NB4 (cell line): ENCODE results near the gene MAP3K2.

Source experiments
- DNase-seq: peaks from one replicate; pipeline ENCODE4 v3.0.0; 2010; ENCODE audit warnings: low read depth
- H3K4me3 ChIP-seq: one replicate; pipeline ENCODE4 v1.5.1; 2011; ENCODE audit warnings: mild to moderate bottlenecking, low read depth, low read length, moderate library complexity
- MYC ChIP-seq: IDR thresholded peaks from 2 replicates; pipeline ENCODE4 v1.6.1; 2011; ENCODE audit warnings: low read depth, low read length
- POLR2A ChIP-seq: IDR thresholded peaks from 2 replicates; pipeline ENCODE4 v1.6.1; 2011; ENCODE audit warnings: mild to moderate bottlenecking; ENCODE audit not compliant: insufficient read length; ENCODE audit errors: extremely low read depth
- TF ChIP-seq, protein P1 (sequence below): IDR thresholded peaks from 2 replicates; pipeline ENCODE4 v1.6.1; 2011; ENCODE audit warnings: low read depth, low read length
- TF ChIP-seq, protein P2 (sequence below): IDR thresholded peaks from one replicate; pipeline ENCODE4 v1.5.1; 2012; ENCODE audit warnings: low read depth, low read length

Gene MAP3K2

DNA sequence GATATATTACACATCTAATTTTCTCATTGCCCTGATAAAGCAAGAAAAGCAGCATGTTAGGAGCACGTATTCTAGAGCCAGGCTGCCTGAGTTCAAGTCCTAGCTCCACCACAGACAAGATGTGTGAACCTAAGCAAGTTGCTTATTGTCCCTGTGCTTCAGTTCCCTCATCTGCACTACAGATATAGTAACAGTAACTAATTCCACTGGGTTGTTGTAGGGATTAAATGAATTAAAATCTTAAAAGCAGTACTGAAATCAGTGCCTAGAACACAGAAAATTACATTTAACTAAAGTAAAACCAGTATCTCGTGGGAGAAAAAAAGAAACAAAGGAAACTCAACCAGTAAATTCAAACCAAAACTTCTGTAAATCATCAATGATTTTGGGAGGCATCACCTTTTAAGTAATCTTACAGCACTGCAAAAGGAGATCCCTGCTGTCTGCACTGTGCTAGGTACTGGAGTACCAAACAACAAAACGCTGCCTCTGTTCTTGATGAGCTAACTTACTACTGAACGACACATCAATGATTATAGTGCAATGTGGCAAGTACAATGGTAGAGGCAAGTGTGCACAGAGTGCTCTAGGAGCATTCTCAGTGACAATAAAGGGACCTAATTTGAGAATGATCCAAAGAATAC lies 7.9 kb downstream of the MAP3K2 start:
- no peak for DNase-seq
- H3K4me3 ChIP-seq: no peak overlapping the region
- TF ChIP-seq, protein P1, sequence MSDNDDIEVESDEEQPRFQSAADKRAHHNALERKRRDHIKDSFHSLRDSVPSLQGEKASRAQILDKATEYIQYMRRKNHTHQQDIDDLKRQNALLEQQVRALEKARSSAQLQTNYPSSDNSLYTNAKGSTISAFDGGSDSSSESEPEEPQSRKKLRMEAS: no peak
- no peak for TF ChIP-seq MYC
- no peak for TF ChIP-seq POLR2A
- TF ChIP-seq, protein P2, sequence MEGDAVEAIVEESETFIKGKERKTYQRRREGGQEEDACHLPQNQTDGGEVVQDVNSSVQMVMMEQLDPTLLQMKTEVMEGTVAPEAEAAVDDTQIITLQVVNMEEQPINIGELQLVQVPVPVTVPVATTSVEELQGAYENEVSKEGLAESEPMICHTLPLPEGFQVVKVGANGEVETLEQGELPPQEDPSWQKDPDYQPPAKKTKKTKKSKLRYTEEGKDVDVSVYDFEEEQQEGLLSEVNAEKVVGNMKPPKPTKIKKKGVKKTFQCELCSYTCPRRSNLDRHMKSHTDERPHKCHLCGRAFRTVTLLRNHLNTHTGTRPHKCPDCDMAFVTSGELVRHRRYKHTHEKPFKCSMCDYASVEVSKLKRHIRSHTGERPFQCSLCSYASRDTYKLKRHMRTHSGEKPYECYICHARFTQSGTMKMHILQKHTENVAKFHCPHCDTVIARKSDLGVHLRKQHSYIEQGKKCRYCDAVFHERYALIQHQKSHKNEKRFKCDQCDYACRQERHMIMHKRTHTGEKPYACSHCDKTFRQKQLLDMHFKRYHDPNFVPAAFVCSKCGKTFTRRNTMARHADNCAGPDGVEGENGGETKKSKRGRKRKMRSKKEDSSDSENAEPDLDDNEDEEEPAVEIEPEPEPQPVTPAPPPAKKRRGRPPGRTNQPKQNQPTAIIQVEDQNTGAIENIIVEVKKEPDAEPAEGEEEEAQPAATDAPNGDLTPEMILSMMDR: no peak

DNA sequence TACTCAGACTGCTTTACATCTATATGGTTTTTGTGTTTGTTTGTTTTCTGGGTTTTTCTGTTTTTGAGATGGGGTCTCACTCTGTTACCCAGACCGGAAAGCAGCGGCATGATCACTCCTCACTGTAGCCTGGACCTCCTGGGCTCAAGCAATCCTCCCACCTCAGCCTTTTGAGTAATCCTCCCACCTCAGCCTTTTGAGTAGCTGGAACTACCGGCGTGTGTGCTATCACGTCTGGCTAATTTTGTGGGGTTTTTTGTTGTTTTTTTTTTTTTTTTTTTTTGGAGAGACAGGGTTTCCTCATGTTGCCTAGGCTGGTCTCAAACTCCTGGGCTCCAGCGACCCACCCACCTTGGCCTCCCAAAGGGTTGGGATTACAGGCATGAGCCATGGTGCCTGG lies 9.1 kb downstream of the MAP3K2 start:
- TF ChIP-seq POLR2A: no peak
- no peak for TF ChIP-seq MYC
- TF ChIP-seq, protein P2: no peak
- TF ChIP-seq, protein P1: no peak
- no peak for DNase-seq
- H3K4me3 ChIP-seq: no peak overlapping the region

DNA sequence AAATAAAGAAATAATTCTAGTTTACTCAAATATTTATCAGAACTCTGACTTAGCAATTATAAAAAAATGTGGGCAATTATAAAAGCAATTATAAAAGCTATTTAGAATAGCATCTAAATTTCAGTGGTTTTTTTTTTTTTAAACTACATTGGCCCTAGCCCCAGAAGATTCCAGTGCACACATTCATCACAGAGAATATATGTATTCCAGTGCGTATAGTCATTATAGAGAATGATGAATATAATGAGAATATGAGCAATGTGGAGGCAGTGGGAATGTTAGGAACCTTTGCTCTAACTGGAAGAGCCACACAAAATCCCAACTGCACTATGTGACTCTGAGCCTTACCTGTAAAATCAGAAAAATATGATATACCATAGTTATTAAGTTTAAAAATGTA lies 10.5 kb downstream of the MAP3K2 start:
- TF ChIP-seq POLR2A (no peak), MYC (no peak)
- TF ChIP-seq, protein P1: no peak
- TF ChIP-seq, protein P2: no peak
- DNase-seq: no peak
- no peak overlapping the region for H3K4me3 ChIP-seq

DNA sequence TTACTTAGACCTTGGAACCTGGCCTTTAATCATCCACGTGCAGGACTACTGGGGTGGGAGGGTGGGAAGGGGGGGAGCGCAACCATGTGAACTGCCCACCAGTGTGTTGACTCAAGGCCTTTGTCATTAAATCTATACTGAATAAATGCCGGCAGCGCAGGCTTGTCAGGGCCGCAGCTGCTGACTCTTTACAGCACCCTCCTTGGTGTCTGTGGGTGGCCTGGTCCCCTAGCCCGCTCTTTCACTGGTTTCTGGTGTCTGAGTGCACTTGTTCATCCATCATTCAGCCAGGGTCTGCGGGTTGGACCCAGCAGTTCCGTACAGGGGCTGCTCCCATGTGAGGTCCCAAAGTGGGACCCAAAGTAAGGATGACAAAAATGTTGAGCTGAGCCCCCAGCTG lies 11.5 kb downstream of the MAP3K2 start:
- TF ChIP-seq, protein P1: no peak
- TF ChIP-seq, protein P2: no peak
- no peak for TF ChIP-seq MYC
- no peak for TF ChIP-seq POLR2A
- no peak for DNase-seq

DNA sequence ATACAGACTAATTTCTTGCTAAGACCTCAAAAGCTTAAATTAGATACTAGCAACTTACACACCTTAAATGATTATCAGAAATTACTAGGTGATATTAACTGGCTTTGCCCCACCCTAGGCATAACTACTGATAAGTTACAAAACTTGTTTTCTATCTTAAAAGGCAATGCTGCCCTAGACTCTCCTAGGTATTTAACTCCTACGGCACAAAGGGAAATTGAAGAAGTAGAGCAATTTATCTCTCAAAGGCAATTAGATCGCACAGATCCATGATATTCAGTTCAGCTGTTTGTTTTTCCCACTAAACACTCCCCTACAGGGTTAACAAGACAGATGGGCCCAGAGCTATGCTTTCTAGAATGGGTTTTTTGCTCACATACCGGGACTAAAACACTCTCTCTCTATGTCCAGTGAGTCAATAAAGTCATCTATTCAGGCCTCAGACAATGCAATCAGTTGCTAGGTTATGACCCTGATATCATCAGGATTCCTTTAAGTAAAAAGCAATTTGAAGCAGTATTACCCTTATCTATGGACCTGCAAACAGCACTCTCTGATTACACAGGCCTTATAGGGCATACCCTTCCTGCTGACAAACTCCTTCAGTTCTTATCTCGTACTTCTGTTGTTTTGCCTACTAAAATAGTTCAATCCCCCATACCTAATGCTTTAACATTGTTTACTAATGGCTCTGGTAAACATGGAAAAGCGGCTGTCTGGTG lies 14.3 kb downstream of the MAP3K2 start:
- DNase-seq: no peak
- TF ChIP-seq, protein P2: no peak
- TF ChIP-seq, protein P1: no peak
- TF ChIP-seq POLR2A (no peak), MYC (no peak)
- H3K4me3 ChIP-seq: no peak overlapping the region

More for the DNA sequence above, 11.5 kb downstream of the MAP3K2 start:
- no peak overlapping the region for H3K4me3 ChIP-seq
